ENCODE data around the gene REXO2. TPM values are rescaled to one million over a fixed set of nuclear protein-coding genes. Genes with fewer than 3 reads are reported as not detected.

REXO2 gene
- total and polyA plus RNA-seq, 2 donors (not counting 1 experiment from before 2014, with no cell fraction given), result 27.7 to 37.2 TPM

- ATAC-seq (ENCODE audit: low read depth) (no peak), DNase-seq (no peak)
- Histone ChIP-seq H3K79me2 (ENCODE audit: control insufficient read depth, insufficient read depth, low read length) (no peaks in the 10 kb centered on the region), H3K27ac (ENCODE audit: low read length in 2 of 2) (no peak overlapping the region), H3K27me3 (replicated peaks in 1 of 4; ENCODE audit: control extremely low read depth in 1 of 4, control insufficient read depth in 3 of 4, insufficient read depth in 4 of 4, low read length in 3 of 4) (no peaks in the 10 kb centered on the region), H3K4me1 (ENCODE audit: control insufficient read depth in 2 of 2, insufficient read depth in 2 of 2, low read length in 2 of 2) (no peaks in the 10 kb centered on the region), H2AFZ (ENCODE audit: insufficient read depth, low read depth, low read length, poor library complexity, severe bottlenecking) (no peak overlapping the region), H3K4me3 (ENCODE audit: control extremely low read depth in 1 of 5, extremely low read depth in 1 of 5, insufficient read depth in 1 of 5, low read depth in 2 of 5, low read length in 4 of 5) (no peak overlapping the region), H4K20me1 (ENCODE audit: control insufficient read depth, insufficient read depth, low read length, poor library complexity, severe bottlenecking) (no peaks in the 10 kb centered on the region), H3K9ac (ENCODE audit: low read length) (no peak overlapping the region), H3K9me3 (ENCODE audit: control extremely low read depth in 1 of 3, control insufficient read depth in 2 of 3, insufficient read depth in 1 of 3, low read length in 2 of 3) (no peaks in the 10 kb centered on the region), H3K4me2 (replicated peaks; ENCODE audit: low read depth, low read length, poor library complexity, severe bottlenecking) (no peak overlapping the region), H3K36me3 (replicated peaks in 1 of 2; ENCODE audit: control extremely low read depth in 1 of 2, control insufficient read depth in 1 of 2, extremely low read depth in 1 of 2, insufficient read depth in 2 of 2, low read length in 1 of 2) (peaks cover 4 to 11% of the 10 kb centered on the region in 2 experiments)
- intact Hi-C loops (cut with micrococcal nuclease), result no loop called here
- no peak overlapping the region for H3K4me3 Mint-ChIP-seq
- no peak overlapping the region for H3K27ac Mint-ChIP-seq
- TF ChIP-seq, protein P1, sequence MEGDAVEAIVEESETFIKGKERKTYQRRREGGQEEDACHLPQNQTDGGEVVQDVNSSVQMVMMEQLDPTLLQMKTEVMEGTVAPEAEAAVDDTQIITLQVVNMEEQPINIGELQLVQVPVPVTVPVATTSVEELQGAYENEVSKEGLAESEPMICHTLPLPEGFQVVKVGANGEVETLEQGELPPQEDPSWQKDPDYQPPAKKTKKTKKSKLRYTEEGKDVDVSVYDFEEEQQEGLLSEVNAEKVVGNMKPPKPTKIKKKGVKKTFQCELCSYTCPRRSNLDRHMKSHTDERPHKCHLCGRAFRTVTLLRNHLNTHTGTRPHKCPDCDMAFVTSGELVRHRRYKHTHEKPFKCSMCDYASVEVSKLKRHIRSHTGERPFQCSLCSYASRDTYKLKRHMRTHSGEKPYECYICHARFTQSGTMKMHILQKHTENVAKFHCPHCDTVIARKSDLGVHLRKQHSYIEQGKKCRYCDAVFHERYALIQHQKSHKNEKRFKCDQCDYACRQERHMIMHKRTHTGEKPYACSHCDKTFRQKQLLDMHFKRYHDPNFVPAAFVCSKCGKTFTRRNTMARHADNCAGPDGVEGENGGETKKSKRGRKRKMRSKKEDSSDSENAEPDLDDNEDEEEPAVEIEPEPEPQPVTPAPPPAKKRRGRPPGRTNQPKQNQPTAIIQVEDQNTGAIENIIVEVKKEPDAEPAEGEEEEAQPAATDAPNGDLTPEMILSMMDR (IDR thresholded peaks at IDR 0.05), result no peak
- TF ChIP-seq EZH2 (IDR thresholded peaks at IDR 0.05; ENCODE audit: borderline replicate concordance, insufficient read depth, low read depth, low read length, poor library complexity, severe bottlenecking), result no peak
- ChIA-PET CTCF (no interaction called here), POLR2A (no interaction called here)
- H3K9me3 Mint-ChIP-seq (ENCODE audit: insufficient read depth), result no peaks in the 10 kb centered on the region
- WGBS (ENCODE audit: insufficient coverage), result 95% methylated on average over 3 of the region's 4 CpGs
- H3K27me3 Mint-ChIP-seq, result no peaks in the 10 kb centered on the region
- H3K4me1 Mint-ChIP-seq, result peaks cover 2% of the 10 kb centered on the region
Measured at GRCh38 chr11:114412946-114413345, 26.3 kb upstream of the REXO2 start.

DNA sequence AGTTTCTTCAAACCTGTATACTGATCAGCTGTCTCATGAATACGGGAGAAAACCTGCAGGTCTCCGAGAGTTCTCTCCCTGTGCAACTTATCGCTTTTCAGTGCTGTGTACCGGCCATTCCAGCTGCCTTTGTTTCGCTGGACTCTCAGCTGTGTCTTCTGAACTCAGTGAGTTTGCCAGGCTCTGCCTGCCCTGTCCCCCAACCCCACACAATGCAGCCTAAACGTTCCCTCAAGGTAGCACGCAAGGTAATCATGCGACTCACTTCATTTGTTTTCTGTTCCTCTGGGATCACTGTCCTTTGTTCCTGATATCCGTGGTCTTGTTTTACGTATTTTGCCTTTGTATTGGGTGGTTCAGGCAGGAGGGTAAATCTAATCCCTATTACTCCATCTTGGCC lies 25.3 kb upstream of the REXO2 start:
- Histone ChIP-seq H3K4me3 (ENCODE audit: control extremely low read depth in 1 of 5, extremely low read depth in 1 of 5, insufficient read depth in 1 of 5, low read depth in 2 of 5, low read length in 4 of 5) (no peak overlapping the region), H3K27ac (ENCODE audit: low read length in 2 of 2) (no peak overlapping the region), H3K79me2 (ENCODE audit: control insufficient read depth, insufficient read depth, low read length) (no peaks in the 10 kb centered on the region), H3K27me3 (replicated peaks in 1 of 4; ENCODE audit: control extremely low read depth in 1 of 4, control insufficient read depth in 3 of 4, insufficient read depth in 4 of 4, low read length in 3 of 4) (no peaks in the 10 kb centered on the region), H2AFZ (ENCODE audit: insufficient read depth, low read depth, low read length, poor library complexity, severe bottlenecking) (no peak overlapping the region), H3K36me3 (replicated peaks in 1 of 2; ENCODE audit: control extremely low read depth in 1 of 2, control insufficient read depth in 1 of 2, extremely low read depth in 1 of 2, insufficient read depth in 2 of 2, low read length in 1 of 2) (peaks cover 4 to 10% of the 10 kb centered on the region in 2 experiments), H4K20me1 (ENCODE audit: control insufficient read depth, insufficient read depth, low read length, poor library complexity, severe bottlenecking) (no peaks in the 10 kb centered on the region), H3K9ac (ENCODE audit: low read length) (no peak overlapping the region), H3K4me2 (replicated peaks; ENCODE audit: low read depth, low read length, poor library complexity, severe bottlenecking) (no peak overlapping the region), H3K4me1 (ENCODE audit: control insufficient read depth in 2 of 2, insufficient read depth in 2 of 2, low read length in 2 of 2) (no peaks in the 10 kb centered on the region), H3K9me3 (ENCODE audit: control extremely low read depth in 1 of 3, control insufficient read depth in 2 of 3, insufficient read depth in 1 of 3, low read length in 2 of 3) (no peaks in the 10 kb centered on the region)
- WGBS (ENCODE audit: insufficient coverage), result 97% methylated on average over 5 of the region's 10 CpGs
- Mint-ChIP-seq H3K4me1 (peaks cover 2% of the 10 kb centered on the region), H3K4me3 (no peak overlapping the region), H3K27ac (no peak overlapping the region), H3K27me3 (no peaks in the 10 kb centered on the region), H3K9me3 (ENCODE audit: insufficient read depth) (no peaks in the 10 kb centered on the region)
- ATAC-seq (ENCODE audit: low read depth) (no peak), DNase-seq (no peak)
- intact Hi-C loops (cut with micrococcal nuclease), result no loop called here
- ChIA-PET CTCF (no interaction called here), POLR2A (no interaction called here)
- TF ChIP-seq, protein P1 (IDR thresholded peaks at IDR 0.05), result no peak
- TF ChIP-seq EZH2 (IDR thresholded peaks at IDR 0.05; ENCODE audit: borderline replicate concordance, insufficient read depth, low read depth, low read length, poor library complexity, severe bottlenecking), result no peak
